Skin of body (tissue), 2 donors: ENCODE data around the gene BTN1A1. TPM values are rescaled to one million over a fixed set of nuclear protein-coding genes. Genes with fewer than 3 reads are reported as not detected.
A peak's percentile ranks its signal among the peaks of the same experiment; 100 is the strongest.
"Not testable (repeated sequence)": the region's sequence is repeated elsewhere in the genome, so short reads cannot be mapped to it uniquely, and the experiment has no call there.

Source experiments
- DNase-seq: peaks from one replicate; lab custom pipeline; 2025; lab: John Stamatoyannopoulos, UW
- total RNA-seq: library from RNA; depleted of rRNA; stranded (reverse); fragments of >200 nt; gene quantifications from one replicate; pipeline ENCODE4 v1.2.3, GENCODE V29; 2014

BTN1A1 gene
- total RNA-seq, result not detected

GRCh38 chr6:26500102-26500501, at the start of gene BTN1A1:
Gene BTN1A1, plus strand, starts transcription at chr6:26500303. Its CDS starts 984 bp downstream, at chr6:26501287.
- DNase-seq, result no peak

GRCh38 chr6:26452631-26453235, 47.4 kb upstream of the BTN1A1 start:
- DNase-seq, result no peak

GRCh38 chr6:26454631-26455030, 45.5 kb upstream of the BTN1A1 start:
- DNase-seq, result no peak

GRCh38 chr6:26455357-26455970, 44.6 kb upstream of the BTN1A1 start:
- DNase-seq, result no peak

GRCh38 chr6:26457264-26457805, 42.8 kb upstream of the BTN1A1 start:
- DNase-seq, result no peak

- peak; percentile 95 for DNase-seq
Measured at GRCh38 chr6:26457806-26458688, 42.1 kb upstream of the BTN1A1 start, which contains the start of gene BTN2A1. Gene BTN2A1, plus strand, starts transcription at chr6:26457955. Its CDS starts 682 bp downstream, at chr6:26458637.

- no peak for DNase-seq
Measured at GRCh38 chr6:26459023-26459810, 40.9 kb upstream of the BTN1A1 start.

GRCh38 chr6:26461353-26461752, 38.8 kb upstream of the BTN1A1 start:
- DNase-seq, result not testable (repeated sequence)

GRCh38 chr6:26464014-26464413, 36.1 kb upstream of the BTN1A1 start:
- DNase-seq, result no peak

GRCh38 chr6:26464416-26465131, 35.5 kb upstream of the BTN1A1 start:
- DNase-seq, result no peak

GRCh38 chr6:26465776-26466175, 34.3 kb upstream of the BTN1A1 start:
- no peak for DNase-seq

- no peak for DNase-seq
Measured at GRCh38 chr6:26468829-26469228, 31.3 kb upstream of the BTN1A1 start.

- no peak for DNase-seq
Measured at GRCh38 chr6:26470643-26471042, 29.5 kb upstream of the BTN1A1 start.

GRCh38 chr6:26471970-26472369, 28.1 kb upstream of the BTN1A1 start:
- DNase-seq, result no peak

GRCh38 chr6:26472549-26473290, 27.4 kb upstream of the BTN1A1 start:
- DNase-seq, result no peak

- no peak for DNase-seq
Measured at GRCh38 chr6:26473429-26473757, 26.7 kb upstream of the BTN1A1 start.

GRCh38 chr6:26473758-26474438, 26.2 kb upstream of the BTN1A1 start:
- DNase-seq, result peak; percentile 95

- DNase-seq, result no peak
Measured at GRCh38 chr6:26474439-26474881, 25.6 kb upstream of the BTN1A1 start.
